ENCODE data around the gene CALM1.

CALM1 gene

DNA sequence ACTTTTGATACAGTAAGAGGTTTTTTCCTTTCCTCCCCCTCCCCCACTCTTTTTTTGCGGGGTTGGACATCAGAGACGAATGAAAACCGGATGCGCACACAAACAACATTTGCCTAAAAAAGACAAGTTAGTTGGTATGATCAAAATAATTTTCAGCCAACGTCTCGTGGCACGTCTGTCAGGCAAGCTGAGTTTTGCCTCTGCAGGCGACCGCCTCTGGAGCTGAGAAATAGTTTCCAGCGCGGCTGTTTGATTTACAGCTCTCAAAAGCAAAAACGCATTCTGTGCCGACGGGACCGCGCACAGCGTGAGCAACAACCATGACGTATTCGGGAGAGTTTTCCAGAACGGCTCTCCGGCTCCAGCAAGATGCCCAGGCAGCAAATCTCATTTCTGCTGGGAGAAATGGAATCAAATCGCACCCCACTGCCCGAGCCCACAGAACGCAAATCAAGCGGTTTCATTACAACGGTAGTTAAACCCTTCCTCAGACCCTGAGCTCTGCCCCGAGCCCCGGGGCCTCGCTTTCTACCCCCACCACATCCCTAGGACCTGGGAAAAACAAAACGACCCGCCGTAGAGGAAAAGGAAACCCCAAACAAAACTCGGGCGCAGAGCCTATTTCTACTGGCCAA lies 14.2 kb upstream of the CALM1 start:
- TF ChIP-seq, protein P1, sequence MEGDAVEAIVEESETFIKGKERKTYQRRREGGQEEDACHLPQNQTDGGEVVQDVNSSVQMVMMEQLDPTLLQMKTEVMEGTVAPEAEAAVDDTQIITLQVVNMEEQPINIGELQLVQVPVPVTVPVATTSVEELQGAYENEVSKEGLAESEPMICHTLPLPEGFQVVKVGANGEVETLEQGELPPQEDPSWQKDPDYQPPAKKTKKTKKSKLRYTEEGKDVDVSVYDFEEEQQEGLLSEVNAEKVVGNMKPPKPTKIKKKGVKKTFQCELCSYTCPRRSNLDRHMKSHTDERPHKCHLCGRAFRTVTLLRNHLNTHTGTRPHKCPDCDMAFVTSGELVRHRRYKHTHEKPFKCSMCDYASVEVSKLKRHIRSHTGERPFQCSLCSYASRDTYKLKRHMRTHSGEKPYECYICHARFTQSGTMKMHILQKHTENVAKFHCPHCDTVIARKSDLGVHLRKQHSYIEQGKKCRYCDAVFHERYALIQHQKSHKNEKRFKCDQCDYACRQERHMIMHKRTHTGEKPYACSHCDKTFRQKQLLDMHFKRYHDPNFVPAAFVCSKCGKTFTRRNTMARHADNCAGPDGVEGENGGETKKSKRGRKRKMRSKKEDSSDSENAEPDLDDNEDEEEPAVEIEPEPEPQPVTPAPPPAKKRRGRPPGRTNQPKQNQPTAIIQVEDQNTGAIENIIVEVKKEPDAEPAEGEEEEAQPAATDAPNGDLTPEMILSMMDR (IDR thresholded peaks at IDR 0.05; ENCODE audit: low read depth, low read length) = no peak
- H3K4me3 ChIP-seq (ENCODE audit: low read depth, low read length) = peak overlapping the region; percentile 62
- in situ Hi-C loops (cut with HindIII; ENCODE audit: low sequenced_read_pairs) = no loop called here
- DNase-seq (ENCODE audit: low read depth, low spot score) = peak; percentile 85

DNA sequence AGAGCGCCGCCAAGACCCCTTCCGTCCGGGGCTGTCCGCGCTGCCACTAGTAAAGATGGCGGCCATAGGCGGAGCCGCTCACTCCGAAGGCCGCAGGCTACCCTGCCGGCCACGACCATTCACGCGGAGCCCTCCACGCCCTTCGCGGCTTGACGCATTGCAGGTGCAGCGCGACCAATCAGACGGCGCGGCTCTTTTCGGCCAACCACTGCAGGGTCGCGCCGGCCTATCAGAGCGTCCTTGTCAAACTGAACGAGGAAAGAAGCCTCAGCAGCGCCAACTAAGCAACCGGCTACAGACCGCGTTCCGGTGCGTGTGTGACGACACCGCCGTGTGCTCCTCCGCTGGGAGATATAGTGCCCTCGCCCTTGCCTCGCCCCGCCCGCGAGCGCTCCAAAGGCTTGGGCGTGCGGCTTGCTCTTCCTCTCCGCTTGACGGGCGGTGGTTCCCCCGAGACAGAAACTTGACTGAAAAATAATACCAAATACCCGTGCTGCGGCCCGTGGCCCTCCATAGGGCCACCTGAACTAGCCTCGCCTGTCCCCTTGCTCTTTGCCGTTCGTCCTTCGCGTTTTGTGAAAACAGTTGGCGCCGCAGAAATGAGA lies 13.6 kb upstream of the CALM1 start:
- peak; percentile 100 for DNase-seq (ENCODE audit: low read depth, low spot score)
- TF ChIP-seq, protein P1 (IDR thresholded peaks at IDR 0.05; ENCODE audit: low read depth, low read length) = no peak
- peak overlapping the region; percentile 62 for H3K4me3 ChIP-seq (ENCODE audit: low read depth, low read length)
- in situ Hi-C loops (cut with HindIII; ENCODE audit: low sequenced_read_pairs) = no loop called here

- TF ChIP-seq, protein P1 (IDR thresholded peaks at IDR 0.05; ENCODE audit: low read depth, low read length) = no peak
- in situ Hi-C loops (cut with HindIII; ENCODE audit: low sequenced_read_pairs) = no loop called here
- H3K4me3 ChIP-seq (ENCODE audit: low read depth, low read length) = peak overlapping the region; percentile 49
- DNase-seq (ENCODE audit: low read depth, low spot score) = peak; percentile 67
Observed at GRCh38 chr14:90383731-90384542, 12.9 kb upstream of the CALM1 start.

GRCh38 chr14:90384543-90384911 lies 12.3 kb upstream of the CALM1 start:
- H3K4me3 ChIP-seq (ENCODE audit: low read depth, low read length) = no peak overlapping the region
- DNase-seq (ENCODE audit: low read depth, low spot score) = no peak
- in situ Hi-C loops (cut with HindIII; ENCODE audit: low sequenced_read_pairs) = no loop called here
- TF ChIP-seq, protein P1 (IDR thresholded peaks at IDR 0.05; ENCODE audit: low read depth, low read length) = no peak

DNA sequence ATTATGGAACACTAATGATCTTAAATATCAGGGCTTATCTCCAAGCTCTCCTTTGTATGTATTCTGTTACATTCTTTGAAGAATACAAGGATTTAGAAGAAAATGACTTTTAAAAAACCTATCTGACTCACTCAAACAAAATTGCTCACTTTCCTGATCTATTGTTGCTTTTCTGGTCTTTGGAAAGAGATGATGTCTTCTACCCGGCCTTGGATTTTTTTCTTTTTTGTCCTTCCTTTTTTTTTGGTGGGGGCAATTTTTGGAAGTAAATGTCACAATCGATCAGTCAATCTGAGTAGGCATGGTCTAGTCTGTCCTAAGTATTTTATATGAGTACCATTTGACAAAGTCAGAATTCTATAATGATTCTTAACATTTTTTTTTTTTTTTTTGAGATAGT lies 10.5 kb upstream of the CALM1 start:
- no peak for DNase-seq (ENCODE audit: low read depth, low spot score)
- TF ChIP-seq, protein P1 (IDR thresholded peaks at IDR 0.05; ENCODE audit: low read depth, low read length) = no peak
- in situ Hi-C loops (cut with HindIII; ENCODE audit: low sequenced_read_pairs) = no loop called here
- H3K4me3 ChIP-seq (ENCODE audit: low read depth, low read length) = no peak overlapping the region

GRCh38 chr14:90387206-90387760 lies 9.5 kb upstream of the CALM1 start:
- DNase-seq (ENCODE audit: low read depth, low spot score) = no peak
- in situ Hi-C loops (cut with HindIII; ENCODE audit: low sequenced_read_pairs) = no loop called here
- H3K4me3 ChIP-seq (ENCODE audit: low read depth, low read length) = no peak overlapping the region
- TF ChIP-seq, protein P1 (IDR thresholded peaks at IDR 0.05; ENCODE audit: low read depth, low read length) = no peak
